HepG2 (cell line): ENCODE measurements around the gene NCS1. TPM values are rescaled to one million over a fixed set of nuclear protein-coding genes. Genes with fewer than 3 reads are reported as not detected.

ENCODE experiments used
- ARID4A ChIP-seq: sonication (generic); formaldehyde crosslinking; IDR thresholded peaks from 2 replicates; pipeline ENCODE4 v1.5.0; 2020; ENCODE audit warnings: mild to moderate bottlenecking, missing genetic modification reagents, borderline replicate concordance
- HNRNPK ChIP-seq: fragments of 200-400 bp; formaldehyde crosslinking; IDR thresholded peaks from 2 replicates; pipeline ENCODE4 v1.6.1; 2018; ENCODE audit warnings: low read length, low read depth, moderate library complexity, mild to moderate bottlenecking; ENCODE audit not compliant: poor library complexity, severe bottlenecking
- PHF20 ChIP-seq: sonication (generic); formaldehyde crosslinking; IDR thresholded peaks from 2 replicates; pipeline ENCODE4 v1.5.0; 2020; ENCODE audit warnings: mild to moderate bottlenecking, missing genetic modification reagents
- ZC3H13 ChIP-seq: sonication (generic); formaldehyde crosslinking; IDR thresholded peaks from 2 replicates; pipeline ENCODE4 v1.8.1; 2023; ENCODE audit warnings: mild to moderate bottlenecking, missing genetic modification reagents, moderate library complexity
- ZNF235 ChIP-seq: sonication (generic); formaldehyde crosslinking; IDR thresholded peaks from 2 replicates; pipeline ENCODE4 v1.8.1; 2023; ENCODE audit warnings: mild to moderate bottlenecking, missing genetic modification reagents, borderline replicate concordance
- polyA plus RNA-seq, 8 experiments: library from polyadenylated mRNA; depleted of rRNA in 3 of 8; stranded (reverse) in 7 of 8; unstranded in 1 of 8; fragments of >200 nt; fragmentation: Illumina TruSeq in 4 of 8; extraction: Trizol in 4 of 8; gene quantifications; 2 replicates each; pipeline versions ENCODE4 v1.2.1 to v1.2.3, GENCODE V29; 2011 to 2016; ENCODE audit warnings: low read depth in 4 of 8, missing spikeins in 1 of 8, mixed read lengths in 1 of 8; ENCODE audit not compliant: insufficient read depth in 1 of 8
- total RNA-seq, 5 experiments: library from RNA; depleted of rRNA; stranded (reverse); fragments of >200 nt; fragmentation: Illumina TruSeq; extraction: Trizol; gene quantifications; 2 replicates each; pipeline ENCODE4 v1.2.3, GENCODE V29; 2016; ENCODE audit warnings: low read depth in 1 of 5
- TF ChIP-seq, protein P1 (sequence below): sonication (generic); formaldehyde crosslinking; IDR thresholded peaks from 2 replicates; pipeline ENCODE4 v1.5.0; 2020; ENCODE audit warnings: mild to moderate bottlenecking, missing genetic modification reagents, moderate library complexity

The NCS1 gene
- total and polyA plus RNA-seq, 2 of the 13 experiments (the other 11 are each of a cell fraction or from before 2014, with no cell fraction given): 4.7 to 6.1 TPM

- no peak for TF ChIP-seq ZC3H13
- TF ChIP-seq HNRNPK: no peak
- TF ChIP-seq PHF20 (CRISPR knock-in tag): no peak
- no peak for TF ChIP-seq ZNF235 (CRISPR knock-in tag)
- TF ChIP-seq ARID4A (CRISPR knock-in tag): no peak
- TF ChIP-seq, protein P1, sequence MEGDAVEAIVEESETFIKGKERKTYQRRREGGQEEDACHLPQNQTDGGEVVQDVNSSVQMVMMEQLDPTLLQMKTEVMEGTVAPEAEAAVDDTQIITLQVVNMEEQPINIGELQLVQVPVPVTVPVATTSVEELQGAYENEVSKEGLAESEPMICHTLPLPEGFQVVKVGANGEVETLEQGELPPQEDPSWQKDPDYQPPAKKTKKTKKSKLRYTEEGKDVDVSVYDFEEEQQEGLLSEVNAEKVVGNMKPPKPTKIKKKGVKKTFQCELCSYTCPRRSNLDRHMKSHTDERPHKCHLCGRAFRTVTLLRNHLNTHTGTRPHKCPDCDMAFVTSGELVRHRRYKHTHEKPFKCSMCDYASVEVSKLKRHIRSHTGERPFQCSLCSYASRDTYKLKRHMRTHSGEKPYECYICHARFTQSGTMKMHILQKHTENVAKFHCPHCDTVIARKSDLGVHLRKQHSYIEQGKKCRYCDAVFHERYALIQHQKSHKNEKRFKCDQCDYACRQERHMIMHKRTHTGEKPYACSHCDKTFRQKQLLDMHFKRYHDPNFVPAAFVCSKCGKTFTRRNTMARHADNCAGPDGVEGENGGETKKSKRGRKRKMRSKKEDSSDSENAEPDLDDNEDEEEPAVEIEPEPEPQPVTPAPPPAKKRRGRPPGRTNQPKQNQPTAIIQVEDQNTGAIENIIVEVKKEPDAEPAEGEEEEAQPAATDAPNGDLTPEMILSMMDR (CRISPR knock-in tag): no peak
These were observed 42.7 kb downstream of the NCS1 start (continued) for GRCh38 chr9:130214776-130215340.
